Lower leg skin (tissue), 4 donors: ENCODE results near the gene TP53INP2. TPM values are rescaled to one million over a fixed set of nuclear protein-coding genes. Genes with fewer than 3 reads are reported as not detected.

Experiments used
- DNase-seq, 2 donors: peaks; one replicate each; pipeline ENCODE4 v3.0.0-alpha.2; 2019; ENCODE audit warnings: low spot score in 2 of 2
- H3K4me3 ChIP-seq: fragments of 200-600 bp; sonication (generic); 2 replicates; pipeline ENCODE4 v1.5.1; 2017; ENCODE audit warnings: mild to moderate bottlenecking, low read depth; ENCODE audit not compliant: poor library complexity, severe bottlenecking
- POLR2A ChIP-seq, 2 donors: fragments of 450-650 bp; IDR thresholded peaks; one replicate each; pipeline ENCODE4 v1.6.1; 2016 to 2017; ENCODE audit warnings: antibody characterized with exemption in 2 of 2, mild to moderate bottlenecking in 1 of 2, moderate library complexity in 1 of 2
- WGBS, 2 donors: methylation state at CpG; one replicate each; pipeline ENCODE4 v1.1.5; 2018; 5-methylcytosine and 5-hydroxymethylcytosine counted together
- intact Hi-C: fragments of 100-400 bp; cut with DNase I; formaldehyde crosslinking; loops from one replicate; pipeline ENCODE4 v1.15.0; 2023; ENCODE audit warnings: low total_unique reads
- total RNA-seq, 4 donors: library from RNA; depleted of rRNA; stranded (reverse); fragments of >200 nt; gene quantifications; one replicate each; pipeline ENCODE4 v1.1.0, GENCODE V29; 2016
- TF ChIP-seq, protein P1 (sequence below), 3 donors: fragments of 450-650 bp; IDR thresholded peaks; one replicate each; pipeline ENCODE4 v1.5.1; 2016; ENCODE audit warnings: antibody characterized with exemption in 3 of 3, mild to moderate bottlenecking in 3 of 3, moderate library complexity in 2 of 3

The TP53INP2 gene
- total RNA-seq, 4 donors from 2014 or later: 3.8 to 12.0 (median 8.5) TPM

DNA sequence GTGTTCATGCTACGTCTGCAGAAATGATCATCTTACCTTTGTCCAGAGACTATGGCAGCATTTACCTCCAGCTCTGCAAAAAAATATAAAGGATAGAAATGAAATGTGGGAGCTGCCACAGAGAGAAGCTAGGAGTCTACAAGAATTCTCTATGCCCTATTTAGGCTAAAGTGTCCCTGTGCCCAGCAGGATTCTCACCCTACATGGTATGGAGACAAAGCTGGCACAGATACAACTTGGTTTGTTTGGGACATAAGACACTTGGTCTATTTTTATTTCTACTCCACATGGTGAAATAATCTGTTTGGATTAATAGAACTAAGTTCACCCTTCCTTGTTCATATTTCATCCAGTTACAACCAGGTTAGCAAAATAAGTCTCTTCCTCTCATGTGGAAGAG, 28.4 kb downstream of the TP53INP2 start:
- DNase-seq: no peak
- intact Hi-C loops: no loop called here
- TF ChIP-seq, protein P1, sequence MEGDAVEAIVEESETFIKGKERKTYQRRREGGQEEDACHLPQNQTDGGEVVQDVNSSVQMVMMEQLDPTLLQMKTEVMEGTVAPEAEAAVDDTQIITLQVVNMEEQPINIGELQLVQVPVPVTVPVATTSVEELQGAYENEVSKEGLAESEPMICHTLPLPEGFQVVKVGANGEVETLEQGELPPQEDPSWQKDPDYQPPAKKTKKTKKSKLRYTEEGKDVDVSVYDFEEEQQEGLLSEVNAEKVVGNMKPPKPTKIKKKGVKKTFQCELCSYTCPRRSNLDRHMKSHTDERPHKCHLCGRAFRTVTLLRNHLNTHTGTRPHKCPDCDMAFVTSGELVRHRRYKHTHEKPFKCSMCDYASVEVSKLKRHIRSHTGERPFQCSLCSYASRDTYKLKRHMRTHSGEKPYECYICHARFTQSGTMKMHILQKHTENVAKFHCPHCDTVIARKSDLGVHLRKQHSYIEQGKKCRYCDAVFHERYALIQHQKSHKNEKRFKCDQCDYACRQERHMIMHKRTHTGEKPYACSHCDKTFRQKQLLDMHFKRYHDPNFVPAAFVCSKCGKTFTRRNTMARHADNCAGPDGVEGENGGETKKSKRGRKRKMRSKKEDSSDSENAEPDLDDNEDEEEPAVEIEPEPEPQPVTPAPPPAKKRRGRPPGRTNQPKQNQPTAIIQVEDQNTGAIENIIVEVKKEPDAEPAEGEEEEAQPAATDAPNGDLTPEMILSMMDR (IDR thresholded peaks at IDR 0.05): no peak
- no peak for TF ChIP-seq POLR2A (IDR thresholded peaks at IDR 0.05)
- no peak overlapping the region for H3K4me3 ChIP-seq
- WGBS, 2 donors: 95% methylated on average over 1 of the region's 1 CpG

DNA sequence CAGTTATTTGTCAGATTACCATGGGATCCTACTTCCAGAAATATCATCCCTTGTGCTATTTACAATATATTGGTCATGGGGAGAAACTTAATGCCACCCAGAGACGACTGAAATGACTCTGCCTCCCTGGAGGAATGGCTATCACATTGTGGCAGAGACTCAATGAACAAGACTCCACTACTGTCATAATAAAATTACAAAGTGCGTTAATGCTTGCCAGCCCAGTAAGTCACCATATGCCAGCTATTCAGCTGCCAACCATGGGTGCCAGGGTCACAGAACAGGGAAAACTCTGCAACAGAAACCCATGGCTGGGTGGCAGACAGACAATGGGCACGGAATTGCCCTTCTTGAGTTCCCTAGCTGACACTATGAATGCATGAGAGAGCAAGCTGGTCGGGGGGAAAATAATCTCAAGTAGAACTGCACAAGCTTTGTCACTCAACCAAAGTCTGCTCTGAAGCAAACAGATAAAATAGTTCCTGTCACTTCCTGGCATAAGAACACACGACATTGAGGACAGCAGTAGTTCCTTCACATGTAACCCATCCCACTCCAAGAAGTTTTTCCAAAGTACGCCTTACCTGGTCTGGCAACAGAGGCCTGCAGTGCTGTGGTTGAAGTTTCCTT, 32.1 kb downstream of the TP53INP2 start:
- no peak for DNase-seq
- intact Hi-C loops: no loop called here
- WGBS, 2 donors: 74 to 78% methylated on average over 6 of the region's 6 CpGs
- H3K4me3 ChIP-seq: no peak overlapping the region
- TF ChIP-seq POLR2A (IDR thresholded peaks at IDR 0.05): no peak
- TF ChIP-seq, protein P1 (IDR thresholded peaks at IDR 0.05): no peak

GRCh38 chr20:34743039-34743438, 38.9 kb downstream of the TP53INP2 start:
- intact Hi-C loops: no loop called here
- DNase-seq: no peak
- H3K4me3 ChIP-seq: no peak overlapping the region
- TF ChIP-seq, protein P1 (IDR thresholded peaks at IDR 0.05): no peak
- TF ChIP-seq POLR2A (IDR thresholded peaks at IDR 0.05): no peak
- WGBS, 2 donors: 100% methylated on average over 1 of the region's 1 CpG

DNA sequence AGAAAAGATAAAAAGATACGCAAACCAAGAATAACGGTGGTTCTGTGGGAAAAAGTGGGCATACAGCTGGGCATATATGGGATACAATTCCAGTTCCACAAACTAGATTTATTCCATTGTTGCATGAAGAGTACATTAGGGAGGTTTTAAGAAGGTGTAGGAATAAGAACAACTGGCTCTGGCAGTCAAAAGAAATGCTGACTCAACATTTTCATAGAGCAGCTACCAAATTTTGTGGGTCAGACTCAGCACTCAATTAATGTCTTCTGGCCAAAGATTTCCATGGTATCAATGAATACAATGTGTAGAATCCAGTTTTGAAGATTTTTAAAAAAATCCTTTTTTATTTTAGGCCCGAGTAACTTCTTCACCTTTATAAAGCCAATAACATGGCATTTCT, 40.2 kb downstream of the TP53INP2 start:
- H3K4me3 ChIP-seq: no peak overlapping the region
- 94% methylated on average over 3 of the region's 3 CpGs for WGBS, 2 donors
- intact Hi-C loops: no loop called here
- TF ChIP-seq, protein P1 (IDR thresholded peaks at IDR 0.05): no peak
- TF ChIP-seq POLR2A (IDR thresholded peaks at IDR 0.05): no peak
- no peak for DNase-seq

- TF ChIP-seq POLR2A (IDR thresholded peaks at IDR 0.05): no peak
- TF ChIP-seq, protein P1 (IDR thresholded peaks at IDR 0.05): no peak
- intact Hi-C loops: no loop called here
- DNase-seq: no peak
- 78 to 95% methylated on average over 1 of the region's 1 CpG for WGBS, 2 donors
- H3K4me3 ChIP-seq: no peak overlapping the region
These were observed 40.7 kb downstream of the TP53INP2 start for GRCh38 chr20:34744847-34745246.

- 80 to 84% methylated on average over 3 of the region's 3 CpGs for WGBS, 2 donors
- no peak for TF ChIP-seq POLR2A (IDR thresholded peaks at IDR 0.05)
- TF ChIP-seq, protein P1 (IDR thresholded peaks at IDR 0.05): no peak
- no peak for DNase-seq
- intact Hi-C loops: no loop called here
- no peak overlapping the region for H3K4me3 ChIP-seq
These were observed 42.5 kb downstream of the TP53INP2 start for GRCh38 chr20:34746674-34747073.
